ENCODE measurements around the gene MRFAP1L1. TPM values are rescaled to one million over a fixed set of nuclear protein-coding genes. Genes with fewer than 3 reads are reported as not detected.
"Not testable (repeated sequence)": the region's sequence is repeated elsewhere in the genome, so short reads cannot be mapped to it uniquely, and the experiment has no call there.

Gene MRFAP1L1
- polyA plus RNA-seq, 1 experiment = 35.5 TPM

DNA sequence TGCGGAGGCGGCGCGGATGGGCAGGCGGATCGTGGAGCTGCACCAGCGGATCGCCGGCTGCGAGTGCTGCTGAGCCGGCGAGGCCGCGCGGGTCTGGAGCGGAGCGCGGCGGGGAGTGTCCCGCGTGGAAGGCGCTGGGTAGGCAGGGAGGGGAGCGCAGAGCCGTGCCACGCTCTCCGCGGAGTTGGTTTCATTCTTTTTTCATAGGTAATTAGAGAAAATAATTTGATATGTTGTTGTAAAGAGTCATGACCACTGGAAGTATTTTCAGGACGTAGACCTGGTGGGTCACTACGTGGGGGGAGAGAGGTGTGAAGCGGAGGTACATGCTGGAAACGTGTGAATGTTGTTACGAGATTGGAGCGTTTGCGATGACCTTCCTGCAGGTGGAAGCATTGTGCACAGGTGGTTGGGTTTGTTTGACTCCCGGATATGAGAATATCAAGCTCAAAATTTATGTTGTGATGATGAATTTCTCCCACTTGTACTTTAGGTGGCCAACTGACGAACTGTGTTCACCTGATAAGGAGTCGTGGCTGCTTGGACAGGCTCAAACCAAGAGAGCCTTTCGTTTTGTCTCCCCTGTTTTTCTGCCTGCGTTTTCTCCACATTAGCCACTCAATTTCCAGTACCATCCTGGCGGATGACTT is 35.0 kb downstream of the MRFAP1L1 start:
- Histone ChIP-seq H3K36me3 (ENCODE audit: control insufficient read depth, insufficient read depth, low read length) (peaks cover 2% of the 10 kb centered on the region; the same call in 1 of the 2 replicates), H3K4me3 (ENCODE audit: low read depth, low read length) (peak overlapping the region; percentile 63), H3K27me3 (ENCODE audit: control insufficient read depth, insufficient read depth, low read length) (no peaks in the 10 kb centered on the region)
- TF ChIP-seq, protein P1, sequence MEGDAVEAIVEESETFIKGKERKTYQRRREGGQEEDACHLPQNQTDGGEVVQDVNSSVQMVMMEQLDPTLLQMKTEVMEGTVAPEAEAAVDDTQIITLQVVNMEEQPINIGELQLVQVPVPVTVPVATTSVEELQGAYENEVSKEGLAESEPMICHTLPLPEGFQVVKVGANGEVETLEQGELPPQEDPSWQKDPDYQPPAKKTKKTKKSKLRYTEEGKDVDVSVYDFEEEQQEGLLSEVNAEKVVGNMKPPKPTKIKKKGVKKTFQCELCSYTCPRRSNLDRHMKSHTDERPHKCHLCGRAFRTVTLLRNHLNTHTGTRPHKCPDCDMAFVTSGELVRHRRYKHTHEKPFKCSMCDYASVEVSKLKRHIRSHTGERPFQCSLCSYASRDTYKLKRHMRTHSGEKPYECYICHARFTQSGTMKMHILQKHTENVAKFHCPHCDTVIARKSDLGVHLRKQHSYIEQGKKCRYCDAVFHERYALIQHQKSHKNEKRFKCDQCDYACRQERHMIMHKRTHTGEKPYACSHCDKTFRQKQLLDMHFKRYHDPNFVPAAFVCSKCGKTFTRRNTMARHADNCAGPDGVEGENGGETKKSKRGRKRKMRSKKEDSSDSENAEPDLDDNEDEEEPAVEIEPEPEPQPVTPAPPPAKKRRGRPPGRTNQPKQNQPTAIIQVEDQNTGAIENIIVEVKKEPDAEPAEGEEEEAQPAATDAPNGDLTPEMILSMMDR (IDR thresholded peaks at IDR 0.05; ENCODE audit: insufficient read depth, low read depth, low read length) = peak; percentile 35; the same call in 1 of the 2 replicates
- POLR2A ChIA-PET = interaction anchor here (0.6 to 0.8 kb wide), 3 partner anchors 16 to 160 kb away, joined by 3 to 4 read pairs (median 3); no protein-coding TSS in a partner anchor
- CTCF ChIA-PET = interaction anchor here (0.6 to 2.3 kb wide), 4 partner anchors 8 to 582 kb away, joined by 3 to 6 read pairs (median 4); no protein-coding TSS in a partner anchor
- DNase-seq (ENCODE audit: low read depth) = no peak

DNA sequence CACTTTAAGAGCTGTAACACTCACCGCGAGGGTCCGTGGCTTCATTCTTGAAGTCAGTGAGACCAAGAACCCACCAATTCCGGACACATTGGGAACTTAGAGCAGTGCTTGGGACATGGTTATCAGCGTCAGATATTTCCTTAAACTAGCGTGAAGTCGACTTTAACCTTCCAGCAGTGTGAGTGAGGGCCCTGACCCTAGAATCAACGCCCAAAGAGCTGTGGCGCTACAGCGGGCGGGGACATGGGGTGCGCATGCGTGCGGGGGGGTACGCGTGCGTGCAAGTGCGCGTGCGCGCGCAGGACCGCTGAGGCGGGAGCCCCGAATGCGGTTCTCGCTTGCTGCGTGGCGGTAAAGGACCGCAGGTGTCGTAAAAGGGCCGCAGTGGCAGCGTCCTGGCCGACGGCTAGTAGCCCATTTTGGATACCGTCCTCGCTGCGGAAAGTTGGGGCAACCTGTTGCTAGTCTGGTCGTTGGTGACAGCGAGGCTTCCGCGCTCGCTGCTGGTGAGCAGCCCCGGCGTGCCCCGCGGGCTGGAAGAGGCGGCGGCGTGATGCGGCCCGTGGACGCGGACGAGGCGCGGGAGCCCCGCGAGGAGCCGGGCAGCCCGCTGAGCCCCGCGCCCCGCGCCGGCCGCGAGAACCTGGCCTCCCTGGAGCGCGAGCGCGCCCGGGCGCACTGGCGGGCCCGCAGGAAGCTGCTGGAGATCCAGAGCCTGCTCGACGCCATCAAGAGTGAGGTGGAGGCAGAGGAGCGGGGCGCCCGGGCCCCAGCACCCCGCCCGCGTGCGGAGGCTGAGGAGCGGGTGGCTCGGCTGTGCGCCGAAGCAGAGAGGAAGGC is 35.8 kb downstream of the MRFAP1L1 start:
- TF ChIP-seq, protein P1 (IDR thresholded peaks at IDR 0.05; ENCODE audit: insufficient read depth, low read depth, low read length) = 0 out of 2 replicates have a peak, but pooled peaks have one; percentile 4
- peak overlapping the region; percentile 63 for H3K4me3 ChIP-seq (ENCODE audit: low read depth, low read length)
- H3K27me3 ChIP-seq (ENCODE audit: control insufficient read depth, insufficient read depth, low read length) = no peaks in the 10 kb centered on the region
- ChIA-PET POLR2A (interaction anchor here (0.6 to 0.8 kb wide), 2 partner anchors 15 to 43 kb away, joined by 3 to 4 read pairs; no protein-coding TSS in a partner anchor), CTCF (interaction anchor here (0.6 to 2.4 kb wide), 6 partner anchors 9 to 582 kb away, joined by 3 to 7 read pairs (median 4); no protein-coding TSS in a partner anchor)
- H3K36me3 ChIP-seq (ENCODE audit: control insufficient read depth, insufficient read depth, low read length) = peaks cover 2% of the 10 kb centered on the region; the same call in 1 of the 2 replicates
- DNase-seq (ENCODE audit: low read depth) = peak; percentile 77

DNA sequence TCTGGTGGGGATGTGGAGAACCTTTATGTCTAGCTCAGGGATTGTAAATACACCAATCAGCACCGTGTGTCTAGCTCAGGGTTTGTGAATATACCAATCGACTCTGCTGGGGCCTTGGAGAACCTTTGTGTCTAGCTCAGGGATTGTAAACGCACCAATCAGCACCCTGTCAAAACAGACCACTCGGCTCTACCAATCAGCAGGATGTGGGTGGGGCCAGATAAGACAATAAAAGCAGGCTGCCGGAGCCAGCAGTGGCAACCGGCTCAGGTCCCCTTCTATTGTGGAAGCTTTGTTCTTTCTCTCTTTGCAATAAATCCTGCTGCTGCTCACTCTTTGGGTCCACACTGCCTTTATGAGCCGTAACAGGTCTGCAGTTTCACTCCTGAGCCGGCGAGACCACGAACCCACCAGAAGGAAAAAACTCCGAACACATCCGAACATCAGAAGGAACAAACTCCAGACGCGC is 36.4 kb downstream of the MRFAP1L1 start:
- not testable (repeated sequence) for H3K27me3 ChIP-seq (ENCODE audit: control insufficient read depth, insufficient read depth, low read length); H3K36me3 ChIP-seq (ENCODE audit: control insufficient read depth, insufficient read depth, low read length); DNase-seq (ENCODE audit: low read depth)
- ChIA-PET CTCF (interaction anchor here (1.0 to 2.4 kb wide), 4 partner anchors 10 to 47 kb away, joined by 3 to 7 read pairs (median 5); no protein-coding TSS in a partner anchor), POLR2A (interaction anchor here (0.6 kb wide), 1 partner anchor 1159 kb away, joined by 11 read pairs; no protein-coding TSS in a partner anchor)
- H3K4me3 ChIP-seq (ENCODE audit: low read depth, low read length) = peak overlapping the region; percentile 63

DNA sequence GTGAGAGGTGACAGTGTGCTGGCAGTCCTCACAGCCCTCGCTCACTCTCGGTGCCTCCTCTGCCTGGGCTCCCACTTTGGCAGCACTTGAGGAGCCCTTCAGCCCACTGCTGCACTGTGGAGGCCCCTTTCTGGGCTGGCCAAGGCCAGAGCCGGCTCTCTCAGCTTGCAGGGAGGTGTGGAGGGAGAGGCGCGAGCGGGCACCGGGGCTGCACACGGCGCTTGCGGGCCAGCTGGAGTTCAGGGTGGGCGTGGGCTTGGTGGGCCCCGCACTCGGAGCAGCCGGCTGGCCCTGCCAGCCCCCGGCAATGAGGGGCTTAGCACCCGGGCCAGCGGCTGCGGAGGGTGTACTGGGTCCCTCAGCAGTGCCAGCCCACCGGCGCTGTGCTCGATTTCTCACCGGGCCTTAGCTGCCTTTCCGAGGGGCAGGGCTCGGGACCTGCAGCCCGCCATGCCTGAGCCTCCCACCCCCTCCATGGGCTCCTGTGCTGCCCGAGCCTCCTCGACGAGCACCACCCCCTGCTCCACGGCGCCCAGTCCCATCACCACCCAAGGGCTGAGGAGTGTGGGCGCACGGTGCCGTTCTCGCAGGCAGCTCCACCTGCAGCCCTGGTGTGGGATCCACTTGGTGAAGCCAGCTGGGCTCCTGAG is 37.0 kb downstream of the MRFAP1L1 start:
- H3K36me3 ChIP-seq (ENCODE audit: control insufficient read depth, insufficient read depth, low read length); H3K27me3 ChIP-seq (ENCODE audit: control insufficient read depth, insufficient read depth, low read length); DNase-seq (ENCODE audit: low read depth); H3K4me3 ChIP-seq (ENCODE audit: low read depth, low read length): not testable (repeated sequence)
- ChIA-PET CTCF (interaction anchor here (1.2 to 2.4 kb wide), 2 partner anchors 10 to 36 kb away, joined by 4 to 7 read pairs; no protein-coding TSS in a partner anchor), POLR2A (interaction anchor here (0.6 kb wide), 1 partner anchor 1159 kb away, joined by 11 read pairs; no protein-coding TSS in a partner anchor)

DNA sequence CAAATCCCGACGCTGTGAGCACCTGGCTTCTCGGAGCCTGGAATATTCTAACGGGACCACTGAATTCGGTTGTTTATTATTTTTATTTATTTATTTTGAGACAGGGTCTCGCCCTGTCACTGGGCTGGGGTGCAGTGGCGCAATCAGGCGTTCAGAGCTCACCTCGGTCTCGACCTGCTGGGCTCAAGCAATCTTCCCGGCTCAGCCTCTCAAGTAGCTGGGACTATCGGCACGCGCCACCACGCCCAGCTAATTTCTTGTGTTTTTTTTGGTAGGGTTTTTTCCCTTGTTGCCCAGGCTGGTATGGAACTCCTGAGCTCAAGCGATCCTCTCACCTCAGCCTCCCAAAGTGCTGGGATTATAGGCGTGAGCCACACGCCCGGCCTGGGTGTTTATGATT is 37.5 kb downstream of the MRFAP1L1 start:
- POLR2A ChIA-PET = no interaction called here
- Histone ChIP-seq H3K27me3 (ENCODE audit: control insufficient read depth, insufficient read depth, low read length) (no peaks in the 10 kb centered on the region), H3K4me3 (ENCODE audit: low read depth, low read length) (no peak overlapping the region), H3K36me3 (ENCODE audit: control insufficient read depth, insufficient read depth, low read length) (peaks cover 2% of the 10 kb centered on the region; the same call in 1 of the 2 replicates)
- CTCF ChIA-PET = interaction anchor here (2.4 kb wide), 1 partner anchor 10 kb away, joined by 7 read pairs; no protein-coding TSS in a partner anchor
- DNase-seq (ENCODE audit: low read depth) = no peak
- TF ChIP-seq, protein P1 (IDR thresholded peaks at IDR 0.05; ENCODE audit: insufficient read depth, low read depth, low read length) = no peak
